Chondrocyte (in vitro differentiated cells): ENCODE results near the gene QSOX1. TPM values are rescaled to one million over a fixed set of nuclear protein-coding genes. Genes with fewer than 3 reads are reported as not detected.

Source experiments
- DNase-seq: peaks from one replicate; pipeline ENCODE4 v3.0.0; 2021; ENCODE audit warnings: mixed read lengths, low spot score
- H3K27ac Mint-ChIP-seq: one replicate; pipeline ENCODE4 v1.8.0; 2021; ENCODE audit warnings: mild to moderate bottlenecking, moderate library complexity, mixed read lengths; ENCODE audit not compliant: unreplicated experiment
- H3K27me3 Mint-ChIP-seq: 2 replicates; pipeline ENCODE4 v1.8.0; 2021; ENCODE audit warnings: low read depth, mixed read lengths
- H3K36me3 Mint-ChIP-seq: 2 replicates; pipeline ENCODE4 v1.8.0; 2021; ENCODE audit warnings: low read depth, mixed read lengths
- H3K4me1 Mint-ChIP-seq: 2 replicates; pipeline ENCODE4 v1.8.0; 2021; ENCODE audit warnings: low read depth, mild to moderate bottlenecking, mixed read lengths
- H3K4me3 Mint-ChIP-seq: one replicate; pipeline ENCODE4 v1.8.0; 2021; ENCODE audit warnings: mild to moderate bottlenecking, moderate library complexity, mixed read lengths; ENCODE audit not compliant: unreplicated experiment
- H3K9me3 Mint-ChIP-seq: 2 replicates; pipeline ENCODE4 v1.8.0; 2021; ENCODE audit warnings: low read depth, mixed read lengths
- CTCF ChIP-seq: fragments of 200-600 bp; sonication (generic); IDR thresholded peaks from 2 replicates; pipeline ENCODE4 v1.5.0; 2021; ENCODE audit warnings: antibody characterized with exemption, mild to moderate bottlenecking, moderate library complexity
- total RNA-seq: library from RNA; stranded (reverse); gene quantifications from 3 replicates; pipeline ENCODE4 v1.2.1, GENCODE V29; 2021

QSOX1 gene
- total RNA-seq, 1 donor from 2014 or later, result 232 TPM

DNA sequence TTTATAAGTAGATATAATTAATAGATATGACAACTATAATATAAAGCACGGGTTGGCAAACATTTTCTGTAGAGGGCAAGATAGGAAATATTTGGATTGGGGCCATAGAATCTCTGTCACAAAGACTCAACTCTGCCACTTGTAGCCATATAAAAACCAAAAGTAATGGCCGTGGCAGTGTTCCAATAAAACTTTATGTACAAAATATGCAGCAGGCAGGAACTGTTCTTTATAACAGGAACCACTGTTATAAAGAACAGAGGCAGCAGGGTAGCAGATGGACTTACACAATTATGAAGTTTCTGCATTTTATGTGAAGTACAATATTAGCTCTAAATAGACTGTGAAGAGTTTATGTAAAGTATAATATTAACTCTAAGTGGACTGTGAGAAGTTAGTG, 16.9 kb upstream of the QSOX1 start:
- peaks cover 9% of the 10 kb centered on the region for H3K9me3 Mint-ChIP-seq

GRCh38 chr1:180141381-180141934, 13.2 kb upstream of the QSOX1 start:
- no peaks in the 10 kb centered on the region for H3K27me3 Mint-ChIP-seq
- TF ChIP-seq CTCF, result no peak
- peaks cover 5% of the 10 kb centered on the region for H3K36me3 Mint-ChIP-seq
- H3K4me3 Mint-ChIP-seq, result no peak overlapping the region
- H3K27ac Mint-ChIP-seq, result no peak overlapping the region
- H3K4me1 Mint-ChIP-seq, result peaks cover 2% of the 10 kb centered on the region
- no peak for DNase-seq
- H3K9me3 Mint-ChIP-seq, result peaks cover 8% of the 10 kb centered on the region

More for the DNA sequence above, 16.9 kb upstream of the QSOX1 start:
- no peak for DNase-seq
- H3K27ac Mint-ChIP-seq, result no peak overlapping the region
- H3K27me3 Mint-ChIP-seq, result no peaks in the 10 kb centered on the region
- peaks cover 5% of the 10 kb centered on the region for H3K36me3 Mint-ChIP-seq
- no peak for TF ChIP-seq CTCF
- H3K4me3 Mint-ChIP-seq, result no peak overlapping the region
- H3K4me1 Mint-ChIP-seq, result peaks cover 5% of the 10 kb centered on the region

DNA sequence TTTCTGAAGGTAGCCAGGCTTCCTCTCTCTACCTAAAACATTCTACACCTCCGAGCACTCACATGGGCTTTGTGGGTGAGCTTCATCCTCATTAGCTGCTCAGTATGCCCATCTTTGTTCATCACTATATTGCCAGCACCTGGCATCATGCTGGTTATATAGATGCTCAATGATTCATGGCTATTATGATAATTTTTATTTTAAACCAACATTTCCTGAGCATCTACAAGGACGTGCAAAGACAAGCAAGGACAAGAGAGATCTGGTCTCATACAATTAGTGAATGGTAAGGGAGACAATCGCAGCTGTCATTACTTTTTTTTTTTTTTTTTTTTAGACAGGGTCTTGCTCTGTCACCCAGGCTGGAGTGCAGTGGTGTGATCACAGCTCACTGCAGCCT, 11.3 kb upstream of the QSOX1 start:
- Mint-ChIP-seq H3K9me3 (no peaks in the 10 kb centered on the region), H3K36me3 (no peaks in the 10 kb centered on the region), H3K4me1 (no peaks in the 10 kb centered on the region), H3K4me3 (no peak overlapping the region), H3K27ac (no peak overlapping the region), H3K27me3 (no peaks in the 10 kb centered on the region)
- no peak for TF ChIP-seq CTCF
- DNase-seq, result no peak

- H3K4me1 Mint-ChIP-seq, result no peaks in the 10 kb centered on the region
Measured at GRCh38 chr1:180144659-180145357, 9.9 kb upstream of the QSOX1 start.

GRCh38 chr1:180145446-180145845, 9.2 kb upstream of the QSOX1 start:
- Mint-ChIP-seq H3K4me3 (no peak overlapping the region), H3K9me3 (no peaks in the 10 kb centered on the region), H3K4me1 (no peaks in the 10 kb centered on the region), H3K36me3 (no peaks in the 10 kb centered on the region), H3K27ac (no peak overlapping the region), H3K27me3 (no peaks in the 10 kb centered on the region)
- no peak for DNase-seq
- TF ChIP-seq CTCF, result no peak

More at GRCh38 chr1:180144659-180145357, 9.9 kb upstream of the QSOX1 start:
- H3K36me3 Mint-ChIP-seq, result no peaks in the 10 kb centered on the region
- H3K4me3 Mint-ChIP-seq, result no peak overlapping the region
- TF ChIP-seq CTCF, result no peak
- no peaks in the 10 kb centered on the region for H3K9me3 Mint-ChIP-seq
- H3K27ac Mint-ChIP-seq, result no peak overlapping the region
- DNase-seq, result no peak
- no peaks in the 10 kb centered on the region for H3K27me3 Mint-ChIP-seq
